Cardiac fibroblast (primary cell): ENCODE results near the gene SERGEF.
A peak's percentile ranks its signal among the peaks of the same experiment; 100 is the strongest.

Experiments
- DNase-seq, 2 donors: peaks; one replicate each; pipeline versions ENCODE4 v3.0.0 to v3.0.0-alpha.2; 2010; ENCODE audit warnings: low read depth in 2 of 2
- H3K4me3 ChIP-seq, 2 donors: replicated peaks in 1 of 2; 1 replicate in 1 of 2; 2 replicates in 1 of 2; pipeline ENCODE4 v1.5.1; 2011; ENCODE audit warnings: low read depth in 2 of 2, low read length in 2 of 2, mild to moderate bottlenecking in 2 of 2, moderate library complexity in 1 of 2
- CTCF ChIP-seq: IDR thresholded peaks from one replicate; pipeline ENCODE4 v1.5.1; 2011; ENCODE audit warnings: low read depth, mild to moderate bottlenecking, low read length, inconsistent platforms

Gene SERGEF

GRCh38 chr11:17890325-17890724 lies 122.5 kb downstream of the SERGEF start:
- no peak overlapping the region for H3K4me3 ChIP-seq
- TF ChIP-seq CTCF: no peak
- DNase-seq: peak in 1 of 2 donors; percentile 4

GRCh38 chr11:17887779-17888178 lies 125.1 kb downstream of the SERGEF start:
- H3K4me3 ChIP-seq: no peak overlapping the region
- no peak for DNase-seq
- TF ChIP-seq CTCF: no peak

- TF ChIP-seq CTCF: no peak
- no peak for DNase-seq
- no peak overlapping the region for H3K4me3 ChIP-seq
Observed at GRCh38 chr11:17883946-17884345, 128.9 kb downstream of the SERGEF start.

- H3K4me3 ChIP-seq: no peak overlapping the region
- no peak for TF ChIP-seq CTCF
- no peak for DNase-seq
Observed at GRCh38 chr11:17883057-17883456, 129.8 kb downstream of the SERGEF start.

- no peak for DNase-seq
- H3K4me3 ChIP-seq: no peak overlapping the region
- no peak for TF ChIP-seq CTCF
Observed at GRCh38 chr11:17878743-17879142, 134.1 kb downstream of the SERGEF start.

GRCh38 chr11:17877886-17878285 lies 135.0 kb downstream of the SERGEF start:
- no peak for DNase-seq
- H3K4me3 ChIP-seq: no peak overlapping the region
- TF ChIP-seq CTCF: no peak

GRCh38 chr11:17876827-17877226 lies 136.0 kb downstream of the SERGEF start:
- no peak for TF ChIP-seq CTCF
- DNase-seq: no peak
- no peak overlapping the region for H3K4me3 ChIP-seq
